Breast epithelium (tissue), 3 donors: ENCODE measurements around the gene GRIP2.

Experiments
- POLR2AphosphoS5 ChIP-seq, 3 donors: sonication (generic); formaldehyde crosslinking; IDR thresholded peaks; one replicate each; pipeline ENCODE4 v1.6.1; 2017; ENCODE audit warnings: antibody characterized with exemption in 3 of 3
- TF ChIP-seq, protein P1 (sequence below), 3 donors: fragments of 450-650 bp; IDR thresholded peaks; one replicate each; pipeline ENCODE4 v1.5.1; 2016 to 2017; ENCODE audit warnings: antibody characterized with exemption in 3 of 3, mild to moderate bottlenecking in 3 of 3, moderate library complexity in 3 of 3

DNA sequence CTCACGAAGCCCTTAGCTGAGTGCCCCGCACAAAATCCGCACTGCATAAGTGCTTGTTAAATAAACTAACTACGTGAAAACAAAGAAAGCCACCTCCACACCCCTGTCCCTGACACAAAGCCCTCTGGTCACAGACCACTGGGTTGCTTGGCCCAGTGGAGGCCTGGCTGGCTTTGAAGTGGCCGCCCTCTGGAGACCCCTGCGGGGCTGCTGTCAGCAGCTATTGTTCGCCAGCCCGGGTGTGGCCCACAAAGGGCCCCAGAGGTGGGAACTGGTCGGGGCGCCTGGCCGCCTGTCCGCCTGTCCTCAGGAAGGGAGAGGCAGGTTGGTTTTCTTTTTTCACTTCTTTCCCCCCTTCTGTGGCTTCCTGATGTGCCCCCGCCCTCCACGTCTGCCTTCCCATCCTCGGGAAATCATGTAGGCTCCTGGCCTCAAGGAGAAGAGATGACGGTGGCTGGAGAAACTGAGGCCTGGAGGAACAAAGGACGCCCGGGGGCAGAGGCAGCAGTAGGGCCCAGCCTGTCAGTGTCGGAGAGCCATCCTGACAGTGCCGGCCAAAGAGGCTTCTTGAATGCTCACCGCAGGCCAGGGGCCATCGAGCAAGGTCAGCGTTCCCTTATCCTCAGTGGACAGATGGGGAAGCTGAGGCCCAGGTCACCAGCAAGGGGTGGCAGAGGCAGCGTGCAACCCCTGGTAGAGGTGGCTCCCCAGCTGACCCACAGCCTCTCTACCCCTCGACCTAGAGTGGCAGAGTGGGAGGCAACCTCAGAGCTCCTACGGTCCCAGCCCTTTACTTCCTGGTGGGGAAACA, 76.6 kb downstream of the GRIP2 start:
- TF ChIP-seq POLR2AphosphoS5 (IDR thresholded peaks at IDR 0.05): no peak
- TF ChIP-seq, protein P1, sequence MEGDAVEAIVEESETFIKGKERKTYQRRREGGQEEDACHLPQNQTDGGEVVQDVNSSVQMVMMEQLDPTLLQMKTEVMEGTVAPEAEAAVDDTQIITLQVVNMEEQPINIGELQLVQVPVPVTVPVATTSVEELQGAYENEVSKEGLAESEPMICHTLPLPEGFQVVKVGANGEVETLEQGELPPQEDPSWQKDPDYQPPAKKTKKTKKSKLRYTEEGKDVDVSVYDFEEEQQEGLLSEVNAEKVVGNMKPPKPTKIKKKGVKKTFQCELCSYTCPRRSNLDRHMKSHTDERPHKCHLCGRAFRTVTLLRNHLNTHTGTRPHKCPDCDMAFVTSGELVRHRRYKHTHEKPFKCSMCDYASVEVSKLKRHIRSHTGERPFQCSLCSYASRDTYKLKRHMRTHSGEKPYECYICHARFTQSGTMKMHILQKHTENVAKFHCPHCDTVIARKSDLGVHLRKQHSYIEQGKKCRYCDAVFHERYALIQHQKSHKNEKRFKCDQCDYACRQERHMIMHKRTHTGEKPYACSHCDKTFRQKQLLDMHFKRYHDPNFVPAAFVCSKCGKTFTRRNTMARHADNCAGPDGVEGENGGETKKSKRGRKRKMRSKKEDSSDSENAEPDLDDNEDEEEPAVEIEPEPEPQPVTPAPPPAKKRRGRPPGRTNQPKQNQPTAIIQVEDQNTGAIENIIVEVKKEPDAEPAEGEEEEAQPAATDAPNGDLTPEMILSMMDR (IDR thresholded peaks at IDR 0.05): no peak
